ENCODE measurements around the gene SSRP1. TPM values are rescaled to one million over a fixed set of nuclear protein-coding genes. Genes with fewer than 3 reads are reported as not detected.

SSRP1 gene
- total and polyA plus RNA-seq, 12 donors: 25.3 to 106 (median 56.9) TPM

DNA sequence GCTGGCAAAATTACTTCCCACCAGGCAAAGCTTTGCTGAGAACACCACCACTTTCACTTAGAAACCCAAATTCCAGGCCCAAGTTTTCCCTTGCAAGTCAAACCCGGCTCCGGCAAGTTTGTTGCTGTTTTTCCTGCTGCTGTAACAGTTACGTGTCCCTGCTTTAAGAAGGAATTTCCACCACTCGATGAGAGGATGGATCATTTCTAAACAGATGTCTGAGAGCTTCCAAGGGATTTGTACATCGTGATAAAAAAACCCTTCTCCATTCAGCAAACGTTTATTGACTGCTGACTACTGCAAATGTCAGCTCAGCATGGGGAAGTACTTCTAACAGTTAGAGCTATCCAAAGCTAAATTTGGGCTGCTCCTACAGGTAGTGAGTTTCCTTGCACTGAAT lies 22.2 kb upstream of the SSRP1 start:
- no peak for TF ChIP-seq POLR2A (IDR thresholded peaks at IDR 0.05)
- TF ChIP-seq, protein P1, sequence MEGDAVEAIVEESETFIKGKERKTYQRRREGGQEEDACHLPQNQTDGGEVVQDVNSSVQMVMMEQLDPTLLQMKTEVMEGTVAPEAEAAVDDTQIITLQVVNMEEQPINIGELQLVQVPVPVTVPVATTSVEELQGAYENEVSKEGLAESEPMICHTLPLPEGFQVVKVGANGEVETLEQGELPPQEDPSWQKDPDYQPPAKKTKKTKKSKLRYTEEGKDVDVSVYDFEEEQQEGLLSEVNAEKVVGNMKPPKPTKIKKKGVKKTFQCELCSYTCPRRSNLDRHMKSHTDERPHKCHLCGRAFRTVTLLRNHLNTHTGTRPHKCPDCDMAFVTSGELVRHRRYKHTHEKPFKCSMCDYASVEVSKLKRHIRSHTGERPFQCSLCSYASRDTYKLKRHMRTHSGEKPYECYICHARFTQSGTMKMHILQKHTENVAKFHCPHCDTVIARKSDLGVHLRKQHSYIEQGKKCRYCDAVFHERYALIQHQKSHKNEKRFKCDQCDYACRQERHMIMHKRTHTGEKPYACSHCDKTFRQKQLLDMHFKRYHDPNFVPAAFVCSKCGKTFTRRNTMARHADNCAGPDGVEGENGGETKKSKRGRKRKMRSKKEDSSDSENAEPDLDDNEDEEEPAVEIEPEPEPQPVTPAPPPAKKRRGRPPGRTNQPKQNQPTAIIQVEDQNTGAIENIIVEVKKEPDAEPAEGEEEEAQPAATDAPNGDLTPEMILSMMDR (IDR thresholded peaks at IDR 0.05): no peak
- Histone ChIP-seq H3K4me3 (no peak overlapping the region), H3K9me3 (replicated peaks in 1 of 3) (no peaks in the 10 kb centered on the region), H3K4me1 (replicated peaks in 1 of 2) (no peaks in the 10 kb centered on the region), H3K27ac (no peak overlapping the region), H3K36me3 (replicated peaks in 1 of 2) (no peaks in the 10 kb centered on the region), H3K27me3 (no peaks in the 10 kb centered on the region)
- 48 to 67% (median 60%) methylated on average over 6 of the region's 6 CpGs for WGBS, 4 donors
- no peak for DNase-seq
- intact Hi-C loops (cut with DNase I): loop anchor here in 1 of 2 donors (10.0 kb wide), 1 partner anchor 167 kb away; no protein-coding TSS in a partner anchor

DNA sequence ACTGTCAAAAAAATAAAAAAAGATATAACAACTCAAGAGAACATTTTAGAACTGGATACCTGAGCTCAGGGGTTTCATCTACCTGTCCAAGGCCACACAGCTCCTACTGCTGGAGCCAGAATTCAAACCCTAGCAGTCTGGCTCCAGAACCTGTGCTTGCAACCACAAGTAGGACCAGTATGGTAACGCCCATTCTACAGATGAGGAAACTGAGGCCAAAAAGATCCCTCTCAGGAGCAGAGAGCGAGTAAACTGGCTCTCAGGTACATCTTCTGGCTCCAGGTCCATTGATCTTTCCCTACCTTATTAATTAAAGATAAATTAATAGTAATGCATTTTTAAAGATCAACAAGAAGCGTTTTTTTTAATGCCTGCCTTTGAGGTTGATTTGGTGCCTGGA lies 21.6 kb upstream of the SSRP1 start:
- WGBS, 4 donors: 88 to 95% (median 92%) methylated on average over 3 of the region's 3 CpGs
- intact Hi-C loops (cut with DNase I): loop anchor here in 1 of 2 donors (10.0 kb wide), 1 partner anchor 167 kb away; no protein-coding TSS in a partner anchor
- no peak overlapping the region for H3K4me3 ChIP-seq

DNA sequence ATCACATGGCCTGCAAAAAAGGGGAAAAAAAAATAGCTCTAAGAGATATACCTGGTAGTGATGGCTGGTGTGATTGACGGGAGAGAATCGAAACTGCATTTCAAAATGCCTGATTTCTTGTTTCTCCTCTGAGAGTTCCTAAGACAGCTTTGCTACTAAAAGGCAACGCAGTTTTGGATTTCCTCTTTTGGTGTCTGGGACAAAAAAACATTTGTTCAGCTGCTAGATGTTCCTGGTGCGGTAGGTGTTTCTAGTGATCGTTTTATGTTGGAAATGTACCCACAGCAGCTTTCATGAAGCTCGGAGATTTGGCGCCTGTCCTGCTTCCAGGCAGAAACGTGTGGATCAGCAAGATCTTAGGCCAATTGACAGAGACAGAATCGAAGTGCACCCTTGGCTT lies 20.6 kb upstream of the SSRP1 start:
- 69 to 76% (median 72%) methylated on average over 9 of the region's 9 CpGs for WGBS, 4 donors
- intact Hi-C loops (cut with DNase I): loop anchor here in 1 of 2 donors (10.0 kb wide), 1 partner anchor 169 kb away; no protein-coding TSS in a partner anchor
- Histone ChIP-seq H3K27me3 (no peaks in the 10 kb centered on the region), H3K36me3 (replicated peaks in 1 of 2) (no peaks in the 10 kb centered on the region), H3K4me3 (no peak overlapping the region), H3K27ac (no peak overlapping the region), H3K9me3 (replicated peaks in 1 of 3) (no peaks in the 10 kb centered on the region), H3K4me1 (replicated peaks in 1 of 2) (no peaks in the 10 kb centered on the region)
- TF ChIP-seq, protein P1 (IDR thresholded peaks at IDR 0.05): no peak
- no peak for TF ChIP-seq POLR2A (IDR thresholded peaks at IDR 0.05)
- DNase-seq: no peak

More for the DNA sequence above, 21.6 kb upstream of the SSRP1 start:
- TF ChIP-seq, protein P1 (IDR thresholded peaks at IDR 0.05): no peak
- no peak for TF ChIP-seq POLR2A (IDR thresholded peaks at IDR 0.05)
- H3K36me3 ChIP-seq (replicated peaks in 1 of 2): no peaks in the 10 kb centered on the region
- H3K4me1 ChIP-seq (replicated peaks in 1 of 2): no peaks in the 10 kb centered on the region
- no peak overlapping the region for H3K27ac ChIP-seq
- no peaks in the 10 kb centered on the region for H3K9me3 ChIP-seq (replicated peaks in 1 of 3)
- no peak for DNase-seq
- H3K27me3 ChIP-seq: no peaks in the 10 kb centered on the region

DNA sequence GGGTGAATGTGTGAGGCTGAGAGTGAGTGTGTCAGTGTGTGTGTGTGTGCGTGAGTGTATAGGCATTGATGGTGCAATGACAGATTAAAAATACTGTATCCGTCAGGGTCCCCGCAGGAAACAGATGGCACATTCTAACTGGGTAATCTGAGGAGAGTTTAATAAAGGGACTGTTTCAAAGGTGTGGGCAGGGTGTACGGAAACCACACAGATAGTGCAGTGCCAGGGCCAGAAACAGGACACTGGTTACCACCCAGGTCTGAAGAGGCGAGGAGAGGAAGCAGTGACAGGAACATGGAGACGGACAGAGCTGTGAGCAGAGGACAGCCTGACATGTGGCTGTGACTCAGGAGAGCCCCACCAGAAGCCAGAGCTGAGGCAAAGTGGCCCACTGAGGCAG lies 19.0 kb upstream of the SSRP1 start:
- Histone ChIP-seq H3K4me3 (no peak overlapping the region), H3K36me3 (replicated peaks in 1 of 2) (no peaks in the 10 kb centered on the region), H3K27ac (no peak overlapping the region), H3K9me3 (replicated peaks in 1 of 3) (no peaks in the 10 kb centered on the region), H3K27me3 (no peaks in the 10 kb centered on the region), H3K4me1 (replicated peaks in 1 of 2) (no peaks in the 10 kb centered on the region)
- TF ChIP-seq, protein P1 (IDR thresholded peaks at IDR 0.05): no peak
- TF ChIP-seq POLR2A (IDR thresholded peaks at IDR 0.05): no peak
- 67 to 86% (median 79%) methylated on average over 6 of the region's 6 CpGs for WGBS, 4 donors
- intact Hi-C loops (cut with DNase I): loop anchor here in 1 of 2 donors (10.0 kb wide), 1 partner anchor 170 kb away; no protein-coding TSS in a partner anchor
- no peak for DNase-seq

Data from adrenal gland (tissue), 12 donors.